OCI-M1 (cell line): ENCODE data around the gene ESPNL.

Experiments used
- DNase-seq: peaks from one replicate; lab custom pipeline; 2025; lab: John Stamatoyannopoulos, UW

Gene ESPNL

DNA sequence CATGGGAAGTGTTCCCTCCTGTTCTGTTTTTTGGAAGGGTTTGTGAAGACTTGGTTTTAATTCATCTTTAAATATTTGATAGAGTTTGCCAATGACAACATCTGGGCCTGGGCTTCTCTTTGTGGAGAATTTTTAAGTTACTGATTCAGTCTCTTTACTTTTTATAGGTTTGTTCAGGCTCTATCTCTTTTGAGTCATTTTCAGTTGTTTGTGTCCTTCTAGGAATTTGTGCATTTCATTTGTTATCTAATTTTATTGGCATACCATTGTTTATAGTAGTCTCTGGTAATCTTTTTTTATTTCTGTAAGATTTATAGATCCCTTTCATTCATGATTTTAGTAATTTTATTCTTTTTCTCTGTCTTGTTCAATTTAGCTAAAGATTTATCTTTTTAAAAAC, 24.7 kb upstream of the ESPNL start:
- DNase-seq, result no peak

GRCh38 chr2:238077292-238077691, 22.8 kb upstream of the ESPNL start:
- DNase-seq, result peak; percentile 31

- no peak for DNase-seq
Observed at GRCh38 chr2:238079874-238080327, 20.2 kb upstream of the ESPNL start.

- no peak for DNase-seq
Observed at GRCh38 chr2:238080518-238080917, 19.6 kb upstream of the ESPNL start.

DNA sequence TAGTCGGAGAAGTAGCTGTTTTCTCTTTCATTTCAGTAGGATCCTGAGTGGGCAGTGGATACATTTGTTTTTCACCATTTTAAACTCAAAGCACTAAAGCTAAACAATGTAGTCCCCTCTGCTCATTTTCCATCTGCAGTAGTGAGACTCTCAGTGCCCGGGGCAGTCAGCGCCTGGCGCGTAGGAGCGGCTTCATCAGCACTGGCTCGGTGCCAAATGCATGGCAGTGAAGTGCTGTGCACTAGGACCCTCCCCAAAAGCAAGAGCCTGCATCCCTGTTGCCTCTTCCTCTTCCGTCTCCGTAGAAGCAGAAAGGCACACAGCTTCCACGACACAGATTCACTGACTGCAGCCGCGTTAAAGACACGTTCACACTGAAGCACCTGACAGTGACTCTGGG, 19.0 kb upstream of the ESPNL start:
- DNase-seq, result no peak

GRCh38 chr2:238081561-238081960, 18.6 kb upstream of the ESPNL start:
- DNase-seq, result no peak

DNA sequence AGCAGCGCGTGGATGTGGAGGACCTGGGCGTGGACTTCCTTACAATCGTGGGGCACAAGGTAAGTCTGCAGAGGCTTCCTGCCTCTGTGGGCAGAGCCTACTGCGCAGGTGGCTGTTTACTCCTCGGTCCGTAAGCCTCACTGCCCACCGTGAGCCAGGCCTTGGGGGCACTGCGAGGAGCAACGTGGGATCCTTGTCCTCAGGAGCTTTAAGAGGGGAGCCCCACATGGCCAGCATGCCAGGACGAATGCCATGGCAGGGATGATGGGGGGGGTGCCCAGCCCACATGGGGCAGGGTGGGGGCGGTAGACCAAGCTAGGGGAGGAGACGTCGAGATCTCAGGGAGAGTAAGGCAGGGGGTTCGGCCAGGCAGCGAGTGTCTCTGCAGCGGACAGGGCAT, 18.0 kb upstream of the ESPNL start:
- DNase-seq, result no peak

GRCh38 chr2:238082827-238083226, 17.3 kb upstream of the ESPNL start:
- DNase-seq, result no peak

DNA sequence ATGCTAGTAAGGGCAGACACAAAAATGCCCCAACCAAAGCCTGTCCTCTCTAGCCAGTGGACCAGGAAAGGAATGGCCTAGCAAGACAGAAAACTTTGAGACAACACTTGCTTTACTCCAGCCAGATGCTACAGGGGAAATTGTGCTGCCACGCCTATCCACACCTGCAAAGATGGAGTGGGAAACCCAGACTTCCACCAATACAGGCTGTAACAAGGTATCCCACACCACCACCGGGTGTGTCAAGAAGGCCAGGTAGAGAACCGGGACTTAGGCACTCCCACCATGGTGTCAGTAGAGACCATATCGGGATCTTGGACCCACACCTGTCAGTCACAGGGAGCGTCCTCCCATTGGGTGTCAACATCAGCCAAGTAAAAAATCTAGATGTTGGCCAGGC, 16.2 kb upstream of the ESPNL start:
- DNase-seq, result no peak

- no peak for DNase-seq
Observed at GRCh38 chr2:238084761-238085160, 15.4 kb upstream of the ESPNL start.

DNA sequence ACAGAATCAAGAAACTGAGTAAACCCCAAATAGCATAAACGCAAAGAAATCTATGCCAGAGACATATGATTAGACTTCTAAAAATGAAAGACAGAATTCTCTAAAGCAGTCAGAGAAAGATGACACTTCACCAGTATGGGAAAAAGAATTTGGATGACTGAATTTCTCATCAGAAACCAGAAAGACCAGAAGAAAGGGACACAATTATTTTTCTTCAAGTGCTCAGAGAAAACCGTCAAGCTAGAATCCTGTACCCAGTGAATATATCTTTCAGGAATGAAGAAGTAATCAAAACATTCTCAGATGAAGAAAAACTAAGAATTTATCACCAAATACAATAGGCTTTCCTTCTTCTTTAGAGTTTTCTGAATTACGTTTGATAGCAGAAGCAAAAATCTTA, 14.2 kb upstream of the ESPNL start:
- DNase-seq, result no peak

- DNase-seq, result no peak
Observed at GRCh38 chr2:238087211-238087610, 12.9 kb upstream of the ESPNL start.

DNA sequence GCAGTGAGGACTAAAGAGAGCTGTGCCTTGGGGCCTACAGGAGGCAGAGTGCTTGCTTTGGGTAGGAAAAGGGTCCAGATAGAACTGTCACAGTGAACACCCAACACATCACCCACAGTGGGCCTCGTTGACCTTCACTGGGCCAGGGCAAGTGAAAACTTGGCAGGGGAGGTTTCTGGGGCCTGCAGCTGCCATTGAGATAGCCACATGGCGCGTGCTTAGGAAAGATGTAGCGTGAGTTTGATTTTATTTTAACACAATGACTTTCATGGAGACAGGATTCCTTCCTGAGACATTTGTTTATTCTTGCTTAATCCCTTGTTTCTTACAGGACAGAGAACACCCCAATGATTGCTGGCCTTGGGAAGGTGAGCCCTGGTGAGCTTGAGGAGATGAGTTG, 9.3 kb upstream of the ESPNL start:
- no peak for DNase-seq

DNA sequence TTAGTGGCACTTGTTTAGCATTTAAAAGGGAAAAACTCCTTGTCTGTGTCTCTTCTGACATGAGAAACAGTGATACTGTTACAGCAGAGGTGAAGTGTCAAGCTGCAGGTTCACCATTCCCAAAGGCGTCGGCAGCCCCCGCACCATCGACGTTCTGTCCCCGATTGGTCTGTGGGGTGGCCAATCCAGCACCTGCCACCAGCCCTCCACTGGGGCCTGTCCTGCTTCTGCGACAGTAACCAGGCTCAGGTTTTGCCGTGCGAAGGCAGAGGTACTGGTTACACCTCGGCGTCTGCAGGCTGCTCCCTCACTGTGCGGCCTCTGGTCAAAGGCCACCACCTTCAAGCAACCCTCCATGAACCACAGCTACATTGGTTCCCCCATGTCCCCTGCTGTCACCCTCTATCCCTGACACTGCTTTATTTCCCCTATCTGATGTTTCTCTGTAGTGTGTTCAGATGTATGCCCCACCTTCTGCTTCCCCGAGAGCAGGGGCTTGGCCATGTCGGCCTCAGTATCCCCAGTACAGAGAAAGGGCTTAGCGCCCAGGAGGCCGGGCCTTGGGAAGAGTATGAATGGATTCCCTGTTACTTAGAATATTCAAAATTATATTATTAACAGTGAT, 8.6 kb upstream of the ESPNL start:
- DNase-seq, result no peak

GRCh38 chr2:238092486-238093035, 7.6 kb upstream of the ESPNL start:
- no peak for DNase-seq

DNA sequence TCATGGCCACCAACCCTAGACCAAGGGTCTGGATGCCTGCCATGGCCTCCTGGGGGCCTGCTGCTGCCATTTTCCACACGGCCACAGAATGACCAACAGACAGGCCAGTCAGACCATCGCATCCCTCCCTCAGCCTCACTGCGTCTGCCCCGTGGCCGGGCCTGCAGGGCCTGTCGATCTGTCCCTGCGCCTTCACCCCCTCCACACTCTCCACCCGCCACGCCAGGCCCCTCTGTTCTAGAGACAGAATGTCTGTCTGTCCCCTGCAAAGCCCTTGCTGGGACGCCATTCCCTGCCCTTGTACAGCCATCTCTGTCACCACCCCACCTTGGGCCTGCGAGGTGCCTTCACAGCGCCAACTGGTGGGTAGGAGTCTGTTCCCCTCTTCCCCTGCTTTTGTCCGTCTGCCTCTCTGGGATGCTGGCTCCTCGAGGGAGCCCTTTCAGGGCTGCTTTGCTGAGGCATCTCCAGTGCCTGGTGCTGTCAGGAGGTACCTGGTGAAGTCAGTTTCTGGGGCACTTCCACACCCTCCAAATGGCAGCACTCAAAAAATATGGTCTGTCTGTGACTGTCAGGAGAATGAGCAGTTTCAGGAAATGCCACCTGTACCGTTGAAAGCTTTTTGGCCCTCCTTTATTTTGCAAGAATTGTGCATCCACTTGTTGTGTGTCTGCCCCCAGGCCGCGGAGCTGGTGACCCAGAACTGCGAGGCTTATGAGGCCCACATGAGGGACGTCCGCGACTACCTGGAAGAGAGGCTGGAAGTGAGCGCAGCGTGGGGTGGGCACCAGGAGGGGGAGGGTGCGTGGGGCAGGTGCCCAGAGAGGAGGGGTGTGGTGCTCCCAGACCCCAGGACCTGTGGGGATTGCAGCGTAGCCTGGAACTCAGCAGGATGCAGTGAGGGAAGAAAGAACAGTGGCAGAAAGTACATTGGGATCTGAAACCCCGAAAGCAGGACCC, 6.7 kb upstream of the ESPNL start:
- no peak for DNase-seq

DNA sequence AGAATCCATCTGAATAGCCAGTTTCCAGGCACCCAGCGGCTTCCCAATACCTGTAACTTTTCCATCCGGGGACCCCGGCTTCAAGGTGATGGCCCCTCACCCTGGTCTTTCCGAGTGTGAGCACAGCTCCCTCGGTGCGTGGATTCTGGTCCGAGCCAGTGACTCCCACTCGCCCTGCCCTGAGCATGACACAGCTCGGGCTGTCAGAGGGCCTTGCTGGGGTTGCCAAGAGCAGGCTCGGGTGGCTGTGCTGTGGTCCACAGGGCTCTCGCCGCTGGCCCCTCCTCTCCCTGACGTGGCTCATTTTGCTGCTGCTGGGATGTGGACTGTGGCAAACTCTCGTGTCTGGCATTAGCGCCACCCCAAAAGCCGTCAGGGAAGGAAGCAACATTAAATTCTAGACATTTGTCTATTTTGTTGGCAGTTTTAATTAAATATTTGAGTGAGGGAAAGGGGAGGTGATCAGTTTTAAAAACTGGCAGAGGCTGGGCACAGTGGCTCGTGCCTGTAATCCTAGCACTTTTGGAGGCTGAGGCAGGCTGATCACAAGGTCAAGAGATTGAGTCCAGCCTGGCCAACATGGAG, 5.6 kb upstream of the ESPNL start:
- DNase-seq, result no peak

DNA sequence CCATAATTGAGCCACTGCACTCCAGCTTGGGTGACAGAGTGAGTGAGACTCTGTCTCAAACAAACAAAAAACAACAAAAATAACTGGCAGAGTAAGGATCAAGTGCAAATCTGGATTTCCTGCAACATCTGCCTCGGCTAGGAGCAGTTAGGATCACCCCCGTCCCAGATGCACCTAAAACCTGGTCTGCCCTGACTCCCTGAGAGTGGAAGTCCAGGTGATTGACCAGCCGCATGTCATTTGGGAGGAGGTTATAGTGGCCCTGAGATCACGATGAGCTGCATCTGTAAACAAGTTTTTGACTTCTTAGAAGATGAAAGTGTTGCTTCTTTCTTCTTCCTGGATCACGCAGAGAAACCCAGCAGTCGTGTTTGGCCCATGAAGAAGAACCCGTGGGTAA, 5.0 kb upstream of the ESPNL start:
- DNase-seq, result no peak

DNA sequence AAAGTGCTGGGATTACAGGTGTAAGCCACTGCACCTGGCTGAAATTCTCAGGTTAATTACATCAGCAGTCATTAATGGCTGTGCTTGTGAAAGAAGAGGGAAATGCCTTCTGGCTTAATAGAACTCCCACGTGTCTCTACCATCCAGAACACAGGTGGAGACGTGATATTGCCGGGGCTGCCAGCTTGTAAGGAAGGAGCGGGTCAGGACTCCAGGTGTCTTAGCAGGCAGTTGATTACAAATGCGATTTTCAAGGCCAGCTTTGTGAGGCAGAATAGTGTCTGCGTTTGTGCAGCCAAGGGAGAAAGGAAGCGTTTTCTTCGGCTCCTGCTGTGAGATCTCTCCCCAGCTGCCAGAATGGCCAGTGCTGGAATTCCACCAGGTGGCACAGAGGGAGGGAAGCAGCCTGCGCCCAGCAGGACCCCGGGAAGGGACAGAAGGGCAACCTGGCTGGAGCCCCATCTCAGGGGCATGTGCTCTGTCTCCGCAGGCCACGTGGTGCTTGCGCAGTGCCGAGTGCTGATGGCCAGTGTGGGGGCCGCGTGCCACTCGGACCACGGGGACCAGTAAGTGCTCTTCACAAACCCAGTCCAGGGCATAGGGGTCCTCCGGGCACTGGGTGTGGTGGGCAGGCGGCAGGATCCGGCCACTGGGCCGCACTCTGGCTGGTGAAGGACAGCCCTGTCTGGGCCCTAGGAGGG, 3.7 kb upstream of the ESPNL start:
- no peak for DNase-seq

DNA sequence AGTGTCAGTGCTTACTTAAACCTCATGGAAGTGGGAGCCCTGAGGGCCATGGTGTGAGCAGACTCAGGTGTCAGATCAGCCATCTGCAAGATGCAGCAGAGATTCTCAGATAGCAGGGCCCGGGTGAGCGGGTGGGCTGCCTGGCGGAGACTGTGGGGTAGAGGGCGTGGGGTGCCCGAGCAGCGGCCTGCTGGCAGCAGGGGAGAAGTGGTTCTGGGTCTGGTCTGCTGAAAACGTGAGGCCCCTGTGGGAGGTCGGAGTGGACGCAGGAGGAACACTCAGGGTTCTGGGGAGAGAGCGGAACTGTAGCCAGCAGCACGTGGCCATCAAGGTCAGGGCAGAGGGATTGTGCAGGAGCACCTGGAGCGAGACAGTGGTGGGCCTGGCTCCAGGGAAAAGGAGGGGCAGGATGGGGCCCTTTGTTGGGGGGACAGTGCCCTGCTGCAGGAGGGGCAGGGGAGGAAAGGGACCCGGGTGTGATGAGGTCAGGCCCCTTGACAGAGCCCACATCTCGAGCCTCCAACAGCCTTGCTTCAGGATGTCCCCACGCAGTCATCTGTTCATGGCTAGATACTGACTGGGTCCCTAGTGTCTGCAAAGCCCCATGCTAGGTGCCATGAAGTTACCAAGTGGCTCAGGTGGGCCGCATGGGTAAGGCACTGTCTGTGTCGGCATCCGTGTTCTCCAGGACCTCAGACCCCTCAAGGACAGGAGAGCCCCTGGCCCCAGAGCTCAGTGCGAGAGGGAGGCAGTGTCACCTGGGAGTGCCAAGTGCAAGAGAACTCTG, 2.7 kb upstream of the ESPNL start:
- no peak for DNase-seq
